Endothelial cell of umbilical vein (primary cell): ENCODE data around the gene TESK2. TPM values are rescaled to one million over a fixed set of nuclear protein-coding genes. Genes with fewer than 3 reads are reported as not detected.
"Not testable (repeated sequence)": the region's sequence is repeated elsewhere in the genome, so short reads cannot be mapped to it uniquely, and the experiment has no call there.

Experiments used
- BruUV-seq: library from RNA; stranded (reverse); fragments of 400-500 nt; replicated peaks from 2 replicates; lab custom pipeline; 2021; lab: Mats Ljungman, UMichigan
- CTCF ChIA-PET: fragments of 300-600, 350-600 bp; sonication (Branson Sonifier 250); formaldehyde crosslinking; loops from one replicate; lab custom pipeline; 2021; ENCODE audit warnings: antibody characterized with exemption, inconsistent platforms; lab: Charles Lee
- POLR2A ChIA-PET: fragments of 300-600, 350-600 bp; sonication (Branson Sonifier 250); formaldehyde crosslinking; loops from one replicate; lab custom pipeline; 2021; ENCODE audit warnings: antibody characterized with exemption, inconsistent platforms; lab: Charles Lee
- DNase-seq: peaks from one replicate; pipeline ENCODE4 v3.0.0-alpha.2; 2011; ENCODE audit warnings: low read depth, low spot score
- FAIRE-seq: peaks from 2 replicates; lab custom pipeline; 2011; peaks lifted over from hg19 to GRCh38; lab: Jason Lieb, UNC
- H2AFZ ChIP-seq: 2 replicates; pipeline ENCODE4 v1.6.0; 2012; ENCODE audit warnings: low read depth, low read length, control low read depth, inconsistent platforms
- H3K27ac ChIP-seq: 2 replicates; pipeline ENCODE4 v1.5.1; 2011; ENCODE audit warnings: low read depth, mild to moderate bottlenecking, control low read depth, low read length, moderate library complexity; ENCODE audit not compliant: insufficient read depth
- H3K27me3 ChIP-seq, 2 experiments: 2 replicates each; pipeline versions ENCODE4 v1.6.0 to v1.6.1; 2011; ENCODE audit warnings: low read length in 2 of 2, mixed read lengths in 1 of 2; ENCODE audit not compliant: control insufficient read depth in 2 of 2, insufficient read depth in 2 of 2
- H3K36me3 ChIP-seq, 2 experiments: 2 replicates in 1 of 2; 3 replicates in 1 of 2; pipeline ENCODE4 v1.5.1; 2011; ENCODE audit warnings: low read length in 2 of 2, mild to moderate bottlenecking in 1 of 2, moderate library complexity in 1 of 2; ENCODE audit not compliant: control insufficient read depth in 2 of 2, insufficient read depth in 2 of 2; ENCODE audit errors: extremely low read depth in 1 of 2
- H3K4me1 ChIP-seq: 3 replicates; pipeline ENCODE4 v1.5.1; 2011; ENCODE audit warnings: mild to moderate bottlenecking, low read length; ENCODE audit not compliant: control insufficient read depth, insufficient read depth; ENCODE audit errors: extremely low read depth
- H3K4me2 ChIP-seq: 2 replicates; pipeline ENCODE4 v1.6.1; 2011; ENCODE audit warnings: low read length, control low read depth, mixed read lengths; ENCODE audit not compliant: insufficient read depth
- H3K4me3 ChIP-seq, 3 experiments: fragments of 200-600 bp in 1 of 3; sonication (generic), shearing (Covaris generic) in 1 of 3; replicated peaks in 1 of 3; 2 replicates each; pipeline ENCODE4 v1.5.1; 2011 to 2016; ENCODE audit warnings: control low read depth in 3 of 3, low read length in 3 of 3, mild to moderate bottlenecking in 2 of 3, inconsistent platforms in 1 of 3, low read depth in 1 of 3, moderate library complexity in 1 of 3; ENCODE audit not compliant: insufficient read depth in 1 of 3
- H3K79me2 ChIP-seq: 2 replicates; pipeline ENCODE4 v1.6.0; 2012; ENCODE audit warnings: low read length, inconsistent platforms; ENCODE audit not compliant: control insufficient read depth, insufficient read depth
- H3K9ac ChIP-seq: replicated peaks from 2 replicates; pipeline ENCODE3; 2011; ENCODE audit warnings: low read length, control low read depth; ENCODE audit not compliant: insufficient read depth; ENCODE audit errors: extremely low read depth
- H3K9me1 ChIP-seq: replicated peaks from 3 replicates; pipeline ENCODE4 v1.6.0; 2011; ENCODE audit warnings: mild to moderate bottlenecking, low read length; ENCODE audit not compliant: control insufficient read depth, insufficient read depth; ENCODE audit errors: extremely low read depth
- H3K9me3 ChIP-seq: replicated peaks from 2 replicates; pipeline ENCODE4 v1.5.1; 2012; ENCODE audit warnings: low read length, inconsistent platforms; ENCODE audit not compliant: control insufficient read depth, insufficient read depth
- H4K20me1 ChIP-seq: replicated peaks from 2 replicates; pipeline ENCODE3; 2011; ENCODE audit warnings: mild to moderate bottlenecking, low read length; ENCODE audit not compliant: control insufficient read depth, insufficient read depth; ENCODE audit errors: extremely low read depth
- CTCF ChIP-seq, 2 donors: IDR thresholded peaks; 1 replicate in 1 of 2; 2 replicates in 1 of 2; pipeline ENCODE4 v1.5.1; 2011; ENCODE audit warnings: low read length in 2 of 2, mild to moderate bottlenecking in 2 of 2, moderate library complexity in 2 of 2, control low read depth in 1 of 2, inconsistent platforms in 1 of 2, low read depth in 1 of 2; ENCODE audit not compliant: insufficient read depth in 1 of 2; ENCODE audit errors: extremely low read depth in 1 of 2
- EZH2 ChIP-seq: IDR thresholded peaks from 2 replicates; pipeline ENCODE4 v1.6.1; 2012; ENCODE audit warnings: borderline replicate concordance, low read depth, mild to moderate bottlenecking, moderate library complexity, low read length, inconsistent platforms; ENCODE audit not compliant: severe bottlenecking
- FOS ChIP-seq: IDR thresholded peaks from 2 replicates; pipeline ENCODE4 v1.6.1; 2011; ENCODE audit warnings: mild to moderate bottlenecking, low read length, moderate library complexity, borderline replicate concordance; ENCODE audit not compliant: insufficient read depth
- GATA2 ChIP-seq: IDR thresholded peaks from 2 replicates; pipeline ENCODE4 v1.7.0; 2011; ENCODE audit warnings: low read depth, mild to moderate bottlenecking, moderate library complexity, mixed read lengths, low read length; ENCODE audit not compliant: insufficient read length, insufficient read depth
- JUN ChIP-seq: IDR thresholded peaks from 2 replicates; pipeline ENCODE4 v1.6.1; 2011; ENCODE audit warnings: borderline replicate concordance, low read depth; ENCODE audit not compliant: insufficient read length, insufficient read depth
- MAX ChIP-seq: IDR thresholded peaks from 2 replicates; pipeline ENCODE4 v1.6.1; 2011; ENCODE audit not compliant: insufficient read depth, insufficient read length
- MYC ChIP-seq: IDR thresholded peaks from one replicate; pipeline ENCODE4 v1.6.1; 2011; ENCODE audit warnings: mild to moderate bottlenecking, low read depth, low read length
- POLR2A ChIP-seq: IDR thresholded peaks from 2 replicates; pipeline ENCODE4 v1.6.1; 2012; ENCODE audit warnings: low read depth, mild to moderate bottlenecking, control low read depth, low read length
- POLR2AphosphoS5 ChIP-seq: IDR thresholded peaks from 2 replicates; pipeline ENCODE4 v1.6.1; 2012; ENCODE audit warnings: low read depth, mild to moderate bottlenecking, control low read depth, low read length, moderate library complexity; ENCODE audit not compliant: insufficient read depth
- dilution Hi-C: fragments of 300-500 bp; cut with MboI; formaldehyde crosslinking; loops from one replicate; pipeline ENCODE4 v1.15.0; 2019; ENCODE audit warnings: low sequenced_read_pairs; ENCODE audit not compliant: extremely low pct_ligation_motif_present
- intact Hi-C: fragments of 100-400 bp; cut with micrococcal nuclease; formaldehyde crosslinking; loops from one replicate; pipeline ENCODE4 v1.10.0; 2022
- polyA plus RNA-seq, 4 experiments: library from polyadenylated mRNA; depleted of rRNA in 3 of 4; stranded (reverse) in 3 of 4; unstranded in 1 of 4; fragments of >200 nt; gene quantifications; 2 replicates each; pipeline versions ENCODE4 v1.2.1 to v1.2.3, GENCODE V29; 2011 to 2012; ENCODE audit warnings: missing spikeins in 1 of 4
- total RNA-seq: library from RNA; stranded (reverse); gene quantifications from 2 replicates; pipeline ENCODE4 v1.2.3, GENCODE V29; 2021

Gene TESK2
- total and polyA plus RNA-seq, 2 donors (not counting 3 experiments of a cell fraction or from before 2014, with no cell fraction given), result 2.1 to 2.6 TPM

GRCh38 chr1:45521413-45522323 is 30.7 kb upstream of the TESK2 start, which contains the start of gene PRDX1:
TSS of gene PRDX1 (minus strand) at chr1:45521884. CDS start at chr1:45519043, 2,841 bp downstream.
- no peaks in the 10 kb centered on the region for H3K27me3 ChIP-seq
- peak within 1 kb of the TSS; percentile 87 for H3K27ac ChIP-seq
- BruUV-seq, result TSS peak; percentile 61
- intact Hi-C loops, result loop anchor here (1.0 to 2.0 kb wide), 4 partner anchors 22 to 165 kb away; partner anchors contain the start of genes AKR1A1 and GPBP1L1
- FAIRE-seq (peak; percentile 89), DNase-seq (peak; percentile 96)
- H2AFZ ChIP-seq, result peak within 1 kb of the TSS; percentile 45
- no peaks in the 10 kb centered on the region for H3K9me1 ChIP-seq
- peak within 1 kb of the TSS; percentile 72 for H3K4me2 ChIP-seq
- POLR2A ChIA-PET, result interaction anchor here (0.5 to 5.1 kb wide), 43 partner anchors 10 to 721 kb away, joined by 3 to 83 read pairs (median 5); partner anchors contain the start of genes AKR1A1, CCDC163, GPBP1L1 and HECTD3
- H4K20me1 ChIP-seq, result no peaks in the 10 kb centered on the region
- peaks cover 6% of the 10 kb centered on the region in 2 experiments for H3K36me3 ChIP-seq
- H3K9me3 ChIP-seq, result no peaks in the 10 kb centered on the region
- H3K4me1 ChIP-seq, result peaks cover 19% of the 10 kb centered on the region
- dilution Hi-C loops, result no loop called here
- peak within 1 kb of the TSS; percentile 79 to 86 (median 80) for H3K4me3 ChIP-seq
- CTCF ChIA-PET, result interaction anchor here (0.6 to 2.8 kb wide), 8 partner anchors 8 to 162 kb away, joined by 3 to 60 read pairs (median 6); partner anchors contain the start of genes AKR1A1, CCDC163, MMACHC and TESK2
- TF ChIP-seq FOS, result peak; percentile 23
- TF ChIP-seq CTCF (IDR thresholded peaks at IDR 0.05; ENCODE audit: extremely low read depth in 1 of 2, insufficient read depth in 1 of 2, low read depth in 1 of 2, low read length in 2 of 2), result no peak
- TF ChIP-seq EZH2, result no peak
- peak; percentile 100 for TF ChIP-seq POLR2A
- TF ChIP-seq JUN, result no peak
- TF ChIP-seq MAX, result no peak
- TF ChIP-seq POLR2AphosphoS5, result peak; percentile 100
- no peak for TF ChIP-seq MYC
- TF ChIP-seq GATA2, result no peak
- H3K9ac ChIP-seq, result peak within 1 kb of the TSS; percentile 84
- H3K79me2 ChIP-seq, result peaks cover 45% of the 10 kb centered on the region

- Histone ChIP-seq H3K79me2 (peaks cover 57% of the 10 kb centered on the region), H3K36me3 (peaks cover 17 to 19% of the 10 kb centered on the region in 2 experiments), H3K4me1 (peaks cover 19% of the 10 kb centered on the region), H3K4me2 (peak overlapping the region; percentile 84), H3K4me3 (peak overlapping the region in 1 of 3 experiments; percentile 66)
- dilution Hi-C loops, H3K9me3 ChIP-seq, H3K9ac ChIP-seq, DNase-seq, H3K27me3 ChIP-seq, FAIRE-seq, BruUV-seq, H3K27ac ChIP-seq, H4K20me1 ChIP-seq, H2AFZ ChIP-seq, H3K9me1 ChIP-seq: not testable (repeated sequence)
- intact Hi-C loops, result loop anchor here (2.0 kb wide), 1 partner anchor 51 kb away; no protein-coding TSS in a partner anchor
- ChIA-PET POLR2A (interaction anchor here (0.7 to 5.1 kb wide), 4 partner anchors 8 to 177 kb away, joined by 4 to 83 read pairs (median 18); partner anchors contain the start of gene AKR1A1), CTCF (interaction anchor here (1.7 to 2.8 kb wide), 2 partner anchors 31 to 49 kb away, joined by 8 to 60 read pairs; partner anchors contain the start of gene AKR1A1)
Measured at GRCh38 chr1:45519774-45520173, 28.8 kb upstream of the TESK2 start.
